Sigmoid colon (tissue), 7 donors: ENCODE results near the gene FBLIM1. TPM values are rescaled to one million over a fixed set of nuclear protein-coding genes. Genes with fewer than 3 reads are reported as not detected.

Experiments used
- DNase-seq: peaks from one replicate; pipeline ENCODE4 v3.0.0-alpha.2; 2019
- H3K27ac ChIP-seq, 4 donors: fragments of 200-600 bp; sonication (generic); one replicate each; pipeline ENCODE4 v1.5.1; 2016 to 2019; ENCODE audit warnings: mild to moderate bottlenecking in 1 of 4
- H3K27me3 ChIP-seq, 3 donors: fragments of 200-600 bp; sonication (generic); one replicate each; pipeline ENCODE4 v1.5.1; 2019; ENCODE audit warnings: mild to moderate bottlenecking in 1 of 3
- H3K36me3 ChIP-seq, 4 donors: fragments of 200-600 bp; sonication (generic); one replicate each; pipeline ENCODE4 v1.5.1; 2016 to 2019
- H3K4me1 ChIP-seq, 4 donors: fragments of 200-600 bp; sonication (generic); one replicate each; pipeline ENCODE4 v1.5.1; 2017 to 2019
- H3K4me3 ChIP-seq, 4 donors: fragments of 200-600 bp; sonication (generic); one replicate each; pipeline ENCODE4 v1.5.1; 2017 to 2019; ENCODE audit warnings: mild to moderate bottlenecking in 2 of 4, moderate library complexity in 1 of 4
- H3K9me3 ChIP-seq, 4 donors: fragments of 200-600 bp in 3 of 4; sonication (generic) in 3 of 4; one replicate each; pipeline versions ENCODE4 v1.5.1 to v1.6.1; 2013 to 2019
- EP300 ChIP-seq, 4 donors: sonication (generic); formaldehyde crosslinking; IDR thresholded peaks; one replicate each; pipeline ENCODE4 v1.6.1; 2017; ENCODE audit warnings: antibody characterized with exemption in 4 of 4
- POLR2A ChIP-seq, 2 donors: fragments of 450-650 bp; IDR thresholded peaks; one replicate each; pipeline ENCODE4 v1.6.1; 2016; ENCODE audit warnings: antibody characterized with exemption in 2 of 2, mild to moderate bottlenecking in 2 of 2, moderate library complexity in 2 of 2
- POLR2AphosphoS5 ChIP-seq, 4 donors: sonication (generic); formaldehyde crosslinking; IDR thresholded peaks; one replicate each; pipeline ENCODE4 v1.6.1; 2017; ENCODE audit warnings: antibody characterized with exemption in 4 of 4
- WGBS, 2 donors: extraction: QIAGEN DNeasy Blood & Tissue Kit; methylation state at CpG; one replicate each; pipeline ENCODE4 v1.1.7; 2013; 5-methylcytosine and 5-hydroxymethylcytosine counted together
- intact Hi-C: fragments of 100-400 bp; cut with DNase I; formaldehyde crosslinking; loops from one replicate; pipeline ENCODE4 v1.15.1; 2023
- polyA plus RNA-seq, 3 donors: library from polyadenylated mRNA; stranded (reverse); fragments of 200-250 nt; gene quantifications; one replicate each; pipeline ENCODE4 v1.2.3, GENCODE V29; 2013
- total RNA-seq, 4 donors: library from RNA; depleted of rRNA; stranded (reverse); fragments of >200 nt; gene quantifications; one replicate each; pipeline ENCODE4 v1.1.0, GENCODE V29; 2016
- TF ChIP-seq, protein P1 (sequence below), 4 experiments: fragments of 450-650 bp in 3 of 4; fragments of 200-600 bp in 1 of 4; IDR thresholded peaks; one replicate each; pipeline ENCODE4 v1.5.1; 2016 to 2019; ENCODE audit warnings: antibody characterized with exemption in 4 of 4, mild to moderate bottlenecking in 3 of 4, moderate library complexity in 2 of 4
- donor health status: healthy with polysubstance abuse.
- donor health status: Bipolar disorder and iron deficiency.
- donor health status: healthy.

The FBLIM1 gene
- total and polyA plus RNA-seq, 7 donors = 28.1 to 227 (median 53.2) TPM

DNA sequence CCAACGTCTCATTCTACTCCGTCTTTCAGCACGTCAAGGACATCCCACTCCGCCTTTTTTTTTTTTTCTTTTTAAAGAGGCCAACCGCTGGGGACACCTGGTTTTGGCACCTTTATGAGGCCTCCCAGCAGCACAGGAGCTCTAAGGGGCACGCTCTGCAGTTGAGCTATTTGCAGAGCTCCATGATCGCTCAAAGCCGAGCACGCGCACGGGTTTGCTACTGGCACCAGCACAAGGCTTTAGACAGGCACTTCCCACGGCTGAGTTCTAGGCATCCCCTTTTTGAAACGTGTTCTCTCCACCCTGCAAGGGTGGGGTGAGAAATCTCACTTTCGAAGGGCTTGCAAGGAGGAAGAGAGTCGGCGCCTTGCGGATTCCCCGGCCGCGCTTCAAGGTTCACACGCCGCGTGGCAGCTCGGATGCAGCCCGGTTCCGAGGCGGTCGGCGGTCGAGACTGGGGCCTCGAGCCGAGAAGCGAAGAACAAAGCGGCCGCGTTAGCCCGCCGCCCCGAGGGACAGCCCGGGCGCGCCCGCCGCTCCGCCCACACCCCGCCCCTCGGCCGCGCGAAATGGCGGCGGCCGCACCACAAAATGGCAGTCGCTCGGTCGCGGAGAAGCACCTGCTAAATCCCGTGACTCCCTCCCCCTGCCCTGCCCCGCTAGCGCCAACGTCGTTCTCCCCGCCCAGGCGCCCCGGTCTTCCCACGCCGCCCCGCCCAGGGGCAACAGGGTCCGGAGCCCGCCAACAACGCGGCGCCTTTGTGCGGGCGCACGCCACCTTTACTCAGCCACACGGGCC lies 76.0 kb downstream of the FBLIM1 start:
- 0% methylated on average over 77 of the region's 77 CpGs for WGBS, 2 donors

DNA sequence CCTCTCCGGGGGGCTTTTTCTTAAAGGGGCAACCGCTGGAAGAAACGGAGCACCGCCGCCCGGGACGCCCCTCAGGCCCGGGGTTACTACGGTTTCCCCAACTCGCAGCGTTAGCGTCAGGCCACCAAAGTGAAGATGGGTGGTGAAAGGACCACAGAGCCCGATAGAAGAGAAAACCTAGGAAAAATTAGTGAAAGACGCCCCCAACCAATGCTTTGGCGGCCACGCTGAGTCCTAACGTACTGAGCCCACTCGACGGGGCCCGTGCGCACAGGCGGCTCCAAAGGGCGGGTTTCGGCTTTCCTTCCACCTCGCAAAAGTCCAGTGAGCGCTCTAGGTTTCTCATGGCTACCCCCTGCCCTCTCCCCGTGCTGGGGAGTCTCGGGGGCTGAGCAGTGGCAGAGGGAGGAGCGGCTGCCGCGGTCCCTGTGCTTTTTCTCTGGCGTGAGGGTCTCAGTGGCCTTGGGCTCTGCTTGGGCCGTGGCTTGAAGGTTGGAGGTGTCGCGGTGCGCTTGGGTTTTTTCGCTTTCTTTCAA lies 76.7 kb downstream of the FBLIM1 start:
- Histone ChIP-seq H3K27me3 (no peaks in the 10 kb centered on the region), H3K4me3 (peak overlapping the region; percentile 50 to 98 (median 74)), H3K9me3 (no peaks in the 10 kb centered on the region), H3K27ac (peak overlapping the region; percentile 99 to 100 (median 99)), H3K36me3 (no peaks in the 10 kb centered on the region), H3K4me1 (peaks cover 0 to 26% (median 22%) of the 10 kb centered on the region in 4 donors)
- WGBS, 2 donors = 0% methylated on average over 37 of the region's 37 CpGs
- DNase-seq = no peak
- intact Hi-C loops = loop anchor here (1.0 kb wide), 1 partner anchor 12 kb away; the partner anchor contains the start of gene SPEN
- TF ChIP-seq EP300 (IDR thresholded peaks at IDR 0.05) = peak in 1 of 4 donors; percentile 15
- TF ChIP-seq, protein P1, sequence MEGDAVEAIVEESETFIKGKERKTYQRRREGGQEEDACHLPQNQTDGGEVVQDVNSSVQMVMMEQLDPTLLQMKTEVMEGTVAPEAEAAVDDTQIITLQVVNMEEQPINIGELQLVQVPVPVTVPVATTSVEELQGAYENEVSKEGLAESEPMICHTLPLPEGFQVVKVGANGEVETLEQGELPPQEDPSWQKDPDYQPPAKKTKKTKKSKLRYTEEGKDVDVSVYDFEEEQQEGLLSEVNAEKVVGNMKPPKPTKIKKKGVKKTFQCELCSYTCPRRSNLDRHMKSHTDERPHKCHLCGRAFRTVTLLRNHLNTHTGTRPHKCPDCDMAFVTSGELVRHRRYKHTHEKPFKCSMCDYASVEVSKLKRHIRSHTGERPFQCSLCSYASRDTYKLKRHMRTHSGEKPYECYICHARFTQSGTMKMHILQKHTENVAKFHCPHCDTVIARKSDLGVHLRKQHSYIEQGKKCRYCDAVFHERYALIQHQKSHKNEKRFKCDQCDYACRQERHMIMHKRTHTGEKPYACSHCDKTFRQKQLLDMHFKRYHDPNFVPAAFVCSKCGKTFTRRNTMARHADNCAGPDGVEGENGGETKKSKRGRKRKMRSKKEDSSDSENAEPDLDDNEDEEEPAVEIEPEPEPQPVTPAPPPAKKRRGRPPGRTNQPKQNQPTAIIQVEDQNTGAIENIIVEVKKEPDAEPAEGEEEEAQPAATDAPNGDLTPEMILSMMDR (IDR thresholded peaks at IDR 0.05) = no peak

More for the DNA sequence above, 76.0 kb downstream of the FBLIM1 start:
- TF ChIP-seq, protein P1 (IDR thresholded peaks at IDR 0.05) = no peak
- TF ChIP-seq POLR2AphosphoS5 (IDR thresholded peaks at IDR 0.05) (peak; percentile 60 to 91 (median 81)), POLR2A (IDR thresholded peaks at IDR 0.05) (peak; percentile 72 to 76), EP300 (IDR thresholded peaks at IDR 0.05) (peak in 1 of 4 donors; percentile 33)
- DNase-seq = peak; percentile 93
- H3K4me3 ChIP-seq = peak overlapping the region; percentile 50 to 98 (median 74)
- H3K27ac ChIP-seq = peak overlapping the region; percentile 99 to 100 (median 99)
- peaks cover 0 to 28% (median 23%) of the 10 kb centered on the region in 4 donors for H3K4me1 ChIP-seq
- no peaks in the 10 kb centered on the region for H3K9me3 ChIP-seq
- intact Hi-C loops = loop anchor here (1.0 kb wide), 1 partner anchor 13 kb away; the partner anchor contains the start of gene SPEN
- no peaks in the 10 kb centered on the region for H3K36me3 ChIP-seq
- no peaks in the 10 kb centered on the region for H3K27me3 ChIP-seq

- WGBS, 2 donors = 1 to 2% methylated on average over 66 of the region's 66 CpGs
- Histone ChIP-seq H3K27me3 (no peaks in the 10 kb centered on the region), H3K4me3 (peak overlapping the region; percentile 50 to 98 (median 74)), H3K9me3 (no peaks in the 10 kb centered on the region), H3K36me3 (no peaks in the 10 kb centered on the region), H3K27ac (peak overlapping the region; percentile 99 to 100 (median 99)), H3K4me1 (peaks cover 0 to 26% (median 20%) of the 10 kb centered on the region in 4 donors)
- peak; percentile 100 for DNase-seq
- TF ChIP-seq, protein P1 (IDR thresholded peaks at IDR 0.05) = no peak
- TF ChIP-seq EP300 (IDR thresholded peaks at IDR 0.05) (peak in 1 of 4 donors; percentile 94), POLR2AphosphoS5 (IDR thresholded peaks at IDR 0.05) (peak; percentile 97 to 99 (median 98)), POLR2A (IDR thresholded peaks at IDR 0.05) (peak; percentile 92 to 93)
- intact Hi-C loops = loop anchor here (1.0 kb wide), 1 partner anchor 11 kb away; the partner anchor contains the start of gene SPEN
These were observed 77.3 kb downstream of the FBLIM1 start for GRCh38 chr1:15835741-15836510.

Other genes with a start within 250 kb of the FBLIM1 start
- 10 to 100 TPM in 2 of 4 donors, 1 to 10 TPM in 2; 6.2 to 18.2 (median 10.0) TPM for gene CASP9, start 234.6 kb upstream of the FBLIM1 start, total RNA-seq
- 10 to 100 TPM; 11.4 to 17.8 (median 16.3) TPM for gene CASP9, start 234.6 kb upstream of the FBLIM1 start, polyA plus RNA-seq
- 10 to 100 TPM; 11.4 to 20.5 (median 16.8) TPM for gene DNAJC16, start 231.9 kb upstream of the FBLIM1 start, total RNA-seq
- 1 to 10 TPM; 1.2 to 8.6 (median 1.2) TPM for gene DNAJC16, start 231.9 kb upstream of the FBLIM1 start, polyA plus RNA-seq
- gene AGMAT, start 173.7 kb upstream of the FBLIM1 start, total RNA-seq = under 1 TPM in 1 of 4 donors, not detected in 3; 0.14 TPM
- 10 to 100 TPM in 2 of 3 donors, 1 to 10 TPM in 1; 6.6 to 18.3 (median 11.1) TPM for gene AGMAT, start 173.7 kb upstream of the FBLIM1 start, polyA plus RNA-seq
- gene DDI2, start 141.3 kb upstream of the FBLIM1 start, total RNA-seq = 10 to 100 TPM; 13.4 to 27.3 (median 19.8) TPM
- 10 to 100 TPM in 1 of 3 donors, 1 to 10 TPM in 2; 3.0 to 12.5 (median 5.3) TPM for gene DDI2, start 141.3 kb upstream of the FBLIM1 start, polyA plus RNA-seq
- 10 to 100 TPM; 28.6 to 49.6 (median 33.9) TPM for gene PLEKHM2, start 74.5 kb upstream of the FBLIM1 start, total RNA-seq
- gene PLEKHM2, start 74.5 kb upstream of the FBLIM1 start, polyA plus RNA-seq = 10 to 100 TPM; 19.8 to 34.4 (median 20.8) TPM
- 1 to 10 TPM in 3 of 4 donors, under 1 TPM in 1; 0.36 to 1.8 (median 1.6) TPM for gene SLC25A34, start 22.5 kb upstream of the FBLIM1 start, total RNA-seq
- 10 to 100 TPM in 2 of 3 donors, 1 to 10 TPM in 1; 3.0 to 16.0 (median 12.1) TPM for gene SLC25A34, start 22.5 kb upstream of the FBLIM1 start, polyA plus RNA-seq
- gene TMEM82, start 16.3 kb upstream of the FBLIM1 start, total RNA-seq = under 1 TPM in 1 of 4 donors, not detected in 3; 0.55 TPM
- 10 to 100 TPM in 2 of 3 donors, 1 to 10 TPM in 1; 4.8 to 19.3 (median 17.3) TPM for gene TMEM82, start 16.3 kb upstream of the FBLIM1 start, polyA plus RNA-seq
- gene UQCRHL, start 48.9 kb downstream of the FBLIM1 start, total RNA-seq = 1 to 10 TPM in 2 of 4 donors, under 1 TPM in 2; 0.54 to 2.2 (median 1.3) TPM
- gene UQCRHL, start 48.9 kb downstream of the FBLIM1 start, polyA plus RNA-seq = 1 to 10 TPM; 3.6 to 4.6 (median 4.0) TPM
- gene SPEN, start 88.9 kb downstream of the FBLIM1 start, total RNA-seq = 10 to 100 TPM; 20.4 to 38.5 (median 22.6) TPM
- gene SPEN, start 88.9 kb downstream of the FBLIM1 start, polyA plus RNA-seq = 10 to 100 TPM in 1 of 3 donors, 1 to 10 TPM in 2; 7.4 to 28.3 (median 9.0) TPM
- gene ZBTB17, start 217.3 kb downstream of the FBLIM1 start, total RNA-seq = 10 to 100 TPM; 22.1 to 38.5 (median 26.5) TPM
- 10 to 100 TPM; 17.4 to 38.7 (median 18.3) TPM for gene ZBTB17, start 217.3 kb downstream of the FBLIM1 start, polyA plus RNA-seq
- gene SRARP, start 245.4 kb downstream of the FBLIM1 start, total RNA-seq = not detected
- under 1 TPM in 1 of 3 donors, not detected in 2; under 0.01 TPM for gene SRARP, start 245.4 kb downstream of the FBLIM1 start, polyA plus RNA-seq